DMS114 treated with DMSO at 0.1 percent for 48 hours (cell line): ENCODE results near the gene LENG9.
"Not testable (repeated sequence)": the region's sequence is repeated elsewhere in the genome, so short reads cannot be mapped to it uniquely, and the experiment has no call there.

ENCODE experiments used
- DNase-seq: peaks from one replicate; lab custom pipeline; 2025; ENCODE audit not compliant: unreplicated experiment; lab: John Stamatoyannopoulos, UW

LENG9 gene

DNA sequence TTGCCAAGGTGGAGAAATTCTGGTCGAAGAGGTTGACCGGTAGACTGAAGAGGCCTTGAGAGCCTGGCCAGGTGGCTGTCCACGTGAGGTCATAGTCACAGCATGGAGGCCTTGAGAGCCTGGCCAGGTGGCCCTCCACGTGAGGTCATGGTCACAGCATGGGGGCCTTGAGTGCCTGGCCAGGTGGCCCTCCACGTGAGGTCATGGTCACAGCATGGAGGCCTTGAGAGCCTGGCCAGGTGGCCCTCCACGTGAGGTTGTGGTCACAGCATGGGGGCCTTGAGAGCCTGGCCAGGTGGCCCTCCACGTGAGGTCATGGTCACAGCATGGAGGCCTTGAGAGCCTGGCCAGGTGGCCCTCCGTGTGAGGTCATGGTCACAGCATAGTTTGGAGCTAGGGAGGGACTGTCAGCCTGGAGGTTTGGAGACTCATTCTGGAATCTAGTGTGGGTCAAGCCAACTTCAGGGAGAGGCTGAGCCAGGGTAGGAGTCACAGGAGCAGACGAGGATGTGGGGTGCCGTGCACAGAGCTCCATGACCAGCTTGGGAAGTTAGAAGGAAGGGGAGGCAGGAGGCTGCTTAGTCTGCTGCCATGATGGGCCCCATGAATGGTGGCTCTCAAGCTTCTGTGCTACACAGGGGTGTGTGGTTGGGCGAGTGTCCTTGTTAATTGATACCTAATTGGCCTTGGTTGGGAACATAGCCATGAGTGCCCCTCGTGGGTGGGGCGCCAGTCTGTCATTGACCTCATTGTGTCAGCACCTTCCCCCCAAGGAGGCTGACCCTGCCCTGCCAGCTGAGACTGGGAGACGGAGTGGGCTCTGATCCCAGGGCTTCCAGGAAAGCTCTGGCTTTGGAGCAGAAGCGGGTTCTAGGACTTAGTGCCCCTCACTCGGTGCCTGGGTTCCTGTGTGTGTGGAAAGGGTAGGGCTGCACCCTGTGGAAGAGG, 4.0 kb downstream of the LENG9 start:
- no peak for DNase-seq

DNA sequence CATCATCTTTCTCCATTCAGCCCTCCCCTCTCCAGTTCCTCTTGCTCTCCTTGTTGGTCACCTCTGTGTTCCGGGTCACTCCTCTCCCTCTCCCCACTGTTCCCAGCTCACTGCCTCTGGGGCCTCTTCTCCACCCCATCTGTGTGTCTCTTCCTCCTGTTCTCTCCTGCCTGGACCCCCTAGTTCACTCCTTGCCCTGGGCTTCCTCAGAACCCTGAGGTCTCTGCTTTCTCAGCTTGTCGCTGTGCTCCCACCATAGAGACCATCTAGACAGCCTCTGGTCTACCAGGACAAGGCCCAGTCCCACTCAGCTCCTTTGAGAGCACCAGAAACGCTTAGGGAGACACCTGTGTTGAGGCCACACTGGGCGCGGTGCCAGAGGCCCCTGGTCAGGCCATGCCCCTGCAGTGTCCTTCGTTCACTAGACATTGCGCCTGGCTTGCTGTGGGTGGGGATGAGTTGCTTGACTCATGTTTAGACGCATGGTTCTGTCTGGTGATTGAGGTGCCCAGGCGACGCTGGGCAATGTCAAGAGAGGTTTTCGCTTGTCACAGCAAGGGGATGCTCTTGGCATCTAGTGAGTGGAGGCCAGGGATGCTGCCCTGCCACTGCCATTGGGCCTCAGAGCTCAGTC, 4.8 kb downstream of the LENG9 start:
- DNase-seq = no peak

DNA sequence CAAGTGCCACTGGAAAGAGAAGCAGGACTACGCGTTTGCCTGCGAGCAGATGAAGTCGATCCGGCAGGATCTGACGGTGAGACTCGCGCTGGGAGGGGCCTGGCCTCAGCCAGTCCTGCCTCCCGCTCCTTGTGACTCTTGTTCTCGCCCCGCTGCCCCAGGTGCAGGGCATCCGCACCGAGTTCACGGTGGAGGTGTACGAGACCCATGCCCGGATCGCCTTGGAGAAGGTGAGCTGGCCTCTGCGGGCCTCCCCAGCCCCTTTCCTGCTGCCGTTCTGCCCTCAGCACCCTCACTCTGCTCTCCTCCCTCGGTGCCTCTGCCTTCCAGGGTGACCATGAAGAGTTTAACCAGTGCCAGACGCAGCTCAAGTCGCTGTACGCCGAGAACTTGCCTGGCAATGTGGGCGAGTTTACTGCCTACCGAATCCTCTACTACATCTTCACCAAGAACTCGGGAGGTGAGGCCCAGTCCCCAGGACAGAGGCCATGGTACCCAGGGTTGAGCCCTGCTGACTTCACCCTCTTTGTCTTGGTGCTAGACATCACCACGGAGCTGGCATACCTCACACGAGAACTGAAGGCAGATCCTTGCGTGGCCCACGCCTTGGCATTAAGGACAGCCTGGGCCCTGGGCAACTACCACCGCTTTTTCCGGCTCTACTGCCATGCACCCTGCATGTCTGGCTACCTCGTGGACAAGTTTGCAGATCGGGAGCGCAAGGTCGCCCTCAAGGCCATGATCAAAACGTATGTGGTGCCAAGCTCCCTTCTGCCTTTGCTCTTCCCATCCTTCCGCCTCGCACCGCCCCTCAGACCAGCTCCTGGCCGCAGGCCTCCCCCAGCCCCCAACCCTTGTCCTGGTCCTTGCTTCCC, 5.6 kb downstream of the LENG9 start:
- DNase-seq = no peak

DNA sequence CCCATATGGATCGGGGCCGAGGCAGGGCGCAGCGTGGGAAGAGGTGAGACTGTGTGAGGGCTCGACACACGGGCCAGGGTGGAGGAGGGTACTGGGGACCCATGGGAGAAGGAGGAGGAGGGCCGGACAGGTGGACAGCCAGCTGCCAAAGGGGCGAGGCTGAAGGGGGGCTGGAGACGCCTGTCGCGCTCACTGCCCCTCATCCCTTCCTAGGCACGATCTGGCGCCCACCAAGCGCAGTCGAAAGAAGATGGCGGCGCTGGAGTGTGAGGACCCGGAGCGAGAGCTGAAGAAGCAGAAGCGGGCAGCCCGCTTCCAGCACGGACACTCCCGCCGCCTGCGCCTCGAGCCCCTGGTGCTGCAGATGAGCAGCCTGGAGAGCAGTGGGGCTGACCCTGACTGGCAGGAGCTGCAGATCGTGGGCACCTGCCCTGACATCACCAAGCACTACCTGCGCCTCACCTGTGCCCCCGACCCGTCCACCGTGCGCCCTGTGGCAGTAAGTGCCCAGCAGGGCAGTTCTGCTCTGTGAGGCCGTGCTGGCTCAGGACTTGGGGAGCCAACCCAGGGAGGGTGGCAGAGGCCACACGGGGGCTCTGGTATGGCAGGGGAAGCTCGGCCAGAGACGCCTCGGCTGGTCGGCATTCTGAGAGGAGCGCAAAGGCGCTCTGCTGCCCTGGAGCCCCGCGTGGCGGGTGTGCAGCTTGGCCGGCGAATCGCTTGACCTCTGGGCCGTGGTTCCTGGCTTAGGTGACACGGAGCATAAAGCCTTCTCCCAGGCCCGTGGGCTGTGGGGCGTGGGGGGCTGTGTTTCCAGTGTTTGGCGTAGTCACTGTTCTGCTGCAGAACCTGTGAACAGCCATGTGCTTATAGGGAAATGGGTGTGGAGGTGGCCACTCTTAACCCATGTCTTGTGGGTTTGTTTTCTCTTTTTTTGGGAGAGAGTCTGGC, 6.9 kb downstream of the LENG9 start:
- DNase-seq = no peak

DNA sequence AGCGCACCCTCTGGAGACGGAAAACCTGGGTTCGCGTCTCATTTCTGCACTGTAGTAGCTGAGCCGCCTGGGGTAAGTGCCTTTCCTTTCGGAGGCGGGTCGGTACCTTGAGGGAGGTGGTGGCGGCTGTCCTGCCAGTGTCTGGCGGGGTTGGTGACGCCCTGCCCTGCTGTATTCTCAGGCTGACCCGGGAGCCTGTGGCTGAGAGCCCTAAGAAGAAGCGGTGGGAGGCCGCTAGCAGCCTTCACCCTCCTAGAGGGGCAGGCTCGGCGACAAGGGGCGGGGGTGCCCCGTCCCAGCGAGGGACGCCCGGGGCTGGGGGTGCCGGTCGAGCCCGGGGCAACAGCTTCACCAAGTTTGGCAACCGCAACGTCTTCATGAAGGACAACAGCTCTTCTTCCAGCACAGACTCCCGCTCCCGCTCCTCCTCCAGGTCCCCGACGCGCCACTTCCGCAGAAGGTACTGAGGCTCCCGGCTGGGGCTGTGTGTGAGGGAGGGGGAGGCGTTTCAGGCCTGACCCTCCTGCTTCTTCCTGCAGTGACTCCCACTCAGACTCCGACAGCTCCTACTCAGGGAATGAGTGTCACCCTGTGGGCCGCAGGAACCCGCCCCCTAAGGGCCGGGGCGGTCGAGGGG, 7.7 kb downstream of the LENG9 start:
- DNase-seq = no peak

DNA sequence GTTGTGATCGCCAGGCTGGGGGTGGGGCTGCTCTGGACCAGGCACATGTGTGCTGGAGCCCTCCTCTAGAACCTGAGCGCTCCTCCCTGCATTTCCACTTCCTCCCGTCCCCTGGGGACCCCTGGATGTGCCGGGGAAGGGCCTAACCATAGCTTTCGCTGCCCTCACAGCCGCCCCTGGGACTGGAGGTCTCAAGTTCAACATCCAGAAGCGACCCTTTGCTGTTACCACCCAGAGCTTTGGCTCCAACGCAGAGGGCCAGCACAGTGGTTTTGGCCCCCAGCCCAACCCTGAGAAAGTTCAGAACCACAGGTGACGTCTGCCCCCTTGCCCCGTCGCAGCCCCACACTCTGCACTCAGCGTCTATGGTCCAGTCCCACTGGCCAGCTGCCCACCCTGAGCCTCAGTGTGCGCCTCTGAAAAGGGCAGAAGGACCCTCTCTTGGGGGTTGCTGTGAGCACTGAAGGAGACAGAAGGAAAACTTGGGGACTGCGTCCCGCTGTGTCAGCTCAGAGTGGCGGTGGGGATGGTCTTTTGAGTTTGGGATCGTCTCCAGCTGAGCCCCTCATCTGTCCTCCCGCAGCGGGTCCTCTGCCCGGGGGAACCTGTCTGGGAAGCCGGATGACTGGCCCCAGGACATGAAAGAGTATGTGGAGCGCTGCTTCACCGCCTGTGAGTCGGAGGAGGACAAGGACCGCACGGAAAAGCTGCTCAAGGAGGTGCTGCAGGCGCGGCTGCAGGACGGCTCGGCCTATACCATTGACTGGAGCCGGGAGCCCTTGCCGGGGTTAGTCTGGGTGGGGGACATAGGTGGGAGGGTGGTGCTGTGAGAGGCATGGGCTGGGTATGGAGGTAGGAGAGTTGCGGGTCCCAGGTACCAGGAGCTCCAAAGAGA, 8.6 kb downstream of the LENG9 start:
- DNase-seq = no peak

DNA sequence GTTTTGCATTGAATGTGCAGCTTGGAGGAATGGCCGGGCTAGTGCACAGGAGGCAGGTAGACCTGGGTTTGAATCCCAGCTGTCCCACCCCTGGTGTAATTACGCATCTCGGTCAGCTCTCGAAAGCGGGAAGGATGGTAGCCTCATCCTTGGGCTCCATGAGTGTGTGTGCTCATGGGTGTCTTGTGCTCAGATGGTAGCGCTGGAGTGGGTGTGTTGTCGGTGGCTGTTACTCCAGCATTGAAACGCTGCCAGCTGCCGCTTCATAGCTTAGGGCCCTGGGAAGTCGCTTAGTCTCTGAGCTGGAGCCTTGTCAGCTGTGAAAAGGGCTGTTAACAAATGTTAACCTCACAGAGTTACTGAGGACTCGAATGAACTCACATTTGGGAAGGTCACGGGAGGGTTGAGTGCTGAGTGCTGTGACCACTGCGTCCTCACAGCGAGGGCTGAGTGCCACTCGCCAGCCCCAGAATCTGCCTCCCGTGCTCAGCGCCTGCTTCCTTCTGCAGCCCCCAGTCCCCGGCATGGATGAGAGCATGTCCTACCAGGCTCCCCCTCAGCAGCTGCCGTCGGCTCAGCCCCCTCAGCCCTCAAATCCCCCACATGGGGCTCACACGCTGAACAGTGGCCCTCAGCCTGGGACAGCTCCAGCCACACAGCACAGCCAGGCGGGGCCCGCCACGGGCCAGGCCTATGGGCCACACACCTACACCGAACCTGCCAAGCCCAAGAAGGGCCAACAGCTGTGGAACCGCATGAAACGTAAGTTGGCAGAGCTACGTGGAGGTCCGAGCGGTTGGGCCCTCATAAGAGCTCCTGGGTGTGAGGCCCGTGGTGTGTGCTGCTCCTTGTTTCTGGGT, 9.4 kb downstream of the LENG9 start:
- DNase-seq = no peak

DNA sequence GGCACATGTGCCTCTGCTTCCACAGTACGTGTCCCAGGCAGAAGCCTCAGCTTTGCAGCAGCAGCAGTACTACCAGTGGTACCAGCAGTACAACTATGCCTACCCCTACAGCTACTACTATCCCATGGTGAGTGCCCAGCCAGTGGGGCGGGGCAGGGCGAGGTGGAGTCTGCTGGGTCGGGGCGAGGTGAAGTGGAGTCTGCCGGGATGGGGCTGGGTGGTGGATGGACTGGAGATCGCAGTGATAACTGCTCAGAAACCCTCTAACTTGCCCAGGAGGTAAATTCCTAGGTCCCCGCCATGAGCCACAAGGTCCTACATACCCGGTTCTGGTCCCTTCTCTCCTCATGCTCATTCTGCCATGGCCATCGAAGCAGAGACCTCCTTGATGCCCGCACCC, 11.0 kb downstream of the LENG9 start:
- DNase-seq = no peak

DNA sequence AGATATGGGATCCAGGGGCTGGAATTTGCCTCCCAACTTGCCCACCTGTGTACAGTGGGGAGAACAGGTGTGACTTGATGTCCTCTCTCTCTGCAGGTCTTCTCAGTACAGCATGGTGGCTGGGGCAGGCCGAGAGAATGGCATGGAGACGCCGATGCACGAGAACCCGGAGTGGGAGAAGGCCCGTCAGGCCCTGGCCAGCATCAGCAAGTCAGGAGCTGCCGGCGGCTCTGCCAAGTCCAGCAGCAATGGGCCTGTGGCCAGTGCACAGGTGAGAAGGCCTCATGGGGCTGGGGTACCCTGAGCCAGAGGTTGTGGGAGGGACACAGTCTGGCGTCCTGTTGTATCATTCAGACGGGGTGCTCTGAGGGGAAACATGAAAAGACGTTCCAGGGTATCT, 11.6 kb downstream of the LENG9 start:
- no peak for DNase-seq

DNA sequence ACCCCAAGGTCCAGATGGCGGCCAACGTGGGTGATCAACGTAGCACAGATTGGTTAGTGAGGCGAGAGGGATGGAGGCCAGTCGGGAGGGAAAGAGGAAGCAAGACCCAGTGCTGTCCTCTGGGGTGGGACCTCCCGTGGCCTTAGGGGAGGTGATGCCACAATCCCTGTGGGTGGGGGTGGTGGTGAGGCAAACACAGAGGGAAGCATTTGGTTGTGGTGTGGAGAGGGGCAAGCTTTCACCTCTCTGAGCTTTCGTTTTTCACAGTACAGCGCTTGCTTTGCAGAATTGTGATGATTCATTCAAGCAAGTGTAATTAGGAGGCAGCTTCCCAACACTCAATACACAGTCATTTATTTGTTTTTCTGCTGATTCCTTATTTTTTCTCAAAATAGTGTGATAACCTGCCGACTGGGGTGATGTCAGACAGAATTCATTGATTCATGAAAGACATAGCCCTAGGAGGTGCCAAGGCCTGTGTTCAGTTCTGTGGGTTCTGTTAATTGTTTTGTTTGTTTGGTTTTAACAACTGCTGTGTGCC, 12.2 kb downstream of the LENG9 start:
- DNase-seq = no peak

DNA sequence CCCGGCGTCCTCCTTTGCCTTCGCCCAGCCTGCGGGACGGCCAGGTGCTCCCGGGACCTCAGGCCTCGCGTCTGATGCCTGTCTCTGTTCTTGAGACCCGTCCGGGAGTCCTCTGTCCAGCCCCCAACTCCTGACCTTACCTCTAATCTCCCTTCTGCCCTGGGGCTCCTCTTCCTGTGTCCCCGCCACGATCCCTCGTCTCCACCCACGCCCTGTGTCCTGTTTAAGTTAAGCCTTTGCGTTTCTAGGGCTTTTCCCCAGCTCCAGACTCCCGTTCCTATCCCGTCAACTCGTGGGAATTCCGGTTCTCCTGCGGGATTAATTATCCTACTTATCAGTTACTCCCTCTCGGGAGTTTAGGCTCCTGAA, 13.9 kb downstream of the LENG9 start:
- no peak for DNase-seq

DNA sequence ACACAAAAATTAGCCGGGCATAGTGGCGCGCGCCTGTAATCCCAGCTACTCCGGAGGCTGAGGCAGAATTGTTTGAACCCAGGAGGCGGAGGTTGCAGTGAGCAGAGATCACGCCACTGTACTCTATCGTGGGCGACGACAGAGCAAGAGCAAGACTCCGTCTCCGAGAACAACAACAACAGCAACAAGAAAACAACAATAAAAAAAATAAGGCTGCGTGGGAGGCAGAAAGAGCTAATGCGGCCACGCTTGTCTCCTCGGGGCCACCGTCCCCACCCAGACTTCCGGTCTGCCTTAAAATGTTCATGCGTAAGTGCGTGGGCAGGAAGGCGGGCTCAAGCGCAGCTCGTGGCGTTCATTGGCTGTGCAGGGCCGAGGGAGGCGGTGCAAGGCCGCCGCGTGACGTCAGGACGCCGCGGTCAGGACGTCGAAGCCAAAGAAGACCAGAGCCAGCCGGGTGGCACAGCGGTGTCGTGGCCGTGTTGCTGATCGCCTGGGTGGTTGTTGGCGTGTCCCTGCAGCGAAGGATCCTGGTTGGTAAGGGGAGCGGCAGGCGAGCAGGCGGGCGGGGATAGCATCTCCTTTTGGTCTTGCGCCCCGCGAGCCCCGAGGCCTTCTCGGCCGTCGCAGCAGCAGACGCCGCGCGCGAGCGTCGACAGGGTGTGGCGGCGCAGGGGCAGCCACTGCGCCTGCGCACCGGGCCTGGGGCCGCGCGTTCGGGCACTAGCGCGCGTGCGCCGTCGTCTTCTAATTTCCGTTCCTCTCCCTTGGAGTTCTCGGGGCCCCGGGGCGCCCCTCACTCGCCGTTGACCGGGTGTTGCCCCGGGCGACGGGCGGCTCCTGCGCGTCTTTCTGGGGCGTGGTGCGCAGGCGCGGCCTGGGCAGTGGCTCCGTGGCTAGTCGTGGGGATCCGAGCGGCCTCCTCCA, 14.5 kb downstream of the LENG9 start, which contains the start of gene LENG8:
Gene LENG8, plus strand, starts transcription at position 426 of the 927 bp plus-strand sequence. CDS start 2,146 bp downstream, outside the sequence.
- DNase-seq = peak; percentile 94

DNA sequence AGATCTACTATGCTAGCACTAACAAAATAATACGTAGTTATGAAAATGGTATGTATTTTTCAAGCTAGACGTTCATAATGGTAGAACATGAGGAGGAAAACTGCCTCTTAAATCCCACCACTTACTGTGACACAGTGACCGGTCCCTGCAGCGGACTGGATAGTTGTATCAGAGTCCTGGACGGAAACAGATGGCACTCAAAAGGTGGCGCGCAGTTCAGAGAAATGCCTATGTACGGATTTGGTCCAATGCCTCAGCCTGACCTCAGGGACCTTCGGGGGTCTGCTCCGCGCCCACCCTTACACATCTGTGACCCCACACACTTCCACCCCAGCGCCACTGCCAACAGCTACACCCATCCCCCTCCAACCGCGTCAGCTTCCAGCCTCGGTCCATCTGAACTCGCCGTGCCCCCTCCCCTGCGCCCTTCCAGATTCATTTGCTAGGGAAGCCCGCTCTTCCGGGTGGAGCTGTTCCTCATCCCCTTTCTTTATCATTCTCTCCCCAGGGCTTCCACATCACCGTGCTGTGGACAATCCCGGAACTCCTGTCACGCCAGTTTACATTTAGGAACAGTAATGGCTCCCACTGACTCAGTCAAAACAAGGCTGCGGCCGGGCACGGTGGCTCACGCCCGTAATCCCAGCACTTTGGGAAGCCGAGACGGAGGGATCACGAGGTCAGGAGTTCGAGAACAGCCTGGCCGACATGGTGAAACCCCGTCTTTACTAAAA, 15.4 kb downstream of the LENG9 start:
- DNase-seq = peak; percentile 62

DNA sequence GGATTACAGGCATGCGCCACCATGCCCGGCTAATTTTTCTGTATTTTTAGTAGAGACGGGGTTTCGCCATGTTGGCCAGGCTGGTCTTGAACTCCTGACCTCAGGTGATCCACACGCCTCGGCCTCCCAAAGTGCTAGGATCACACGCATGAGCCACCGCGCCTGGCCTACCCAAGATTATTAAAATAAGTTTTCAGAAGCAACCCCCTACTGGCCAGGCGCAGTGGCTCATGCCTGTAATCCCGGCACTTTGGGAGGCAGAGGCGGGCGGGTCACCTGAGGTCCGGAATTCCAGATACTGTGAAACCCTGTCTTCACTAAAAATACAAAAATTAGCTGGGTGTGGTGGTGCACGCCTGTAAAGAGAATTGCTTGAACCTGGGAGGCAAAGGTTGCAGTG, 17.2 kb downstream of the LENG9 start:
- DNase-seq = not testable (repeated sequence)

DNA sequence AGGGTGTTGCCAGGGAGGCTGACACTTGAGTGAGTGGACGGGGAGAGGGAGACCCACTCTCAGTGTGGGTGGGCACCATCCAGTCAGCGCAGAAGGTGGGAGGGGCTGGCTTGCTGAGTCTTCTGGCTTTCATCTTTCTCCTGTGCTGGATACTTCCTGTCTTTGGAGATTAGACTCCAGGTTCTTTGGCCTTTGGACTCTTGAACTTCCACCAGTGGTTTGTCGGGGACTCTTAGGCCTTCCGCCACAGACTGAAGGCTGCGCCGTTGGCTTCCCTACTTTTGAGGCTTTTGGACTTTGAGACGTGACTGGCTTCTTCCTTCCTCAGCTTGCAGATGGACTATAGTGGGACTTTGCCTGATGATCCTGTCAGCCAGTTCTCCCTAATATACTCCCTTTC, 18.8 kb downstream of the LENG9 start:
- no peak for DNase-seq

DNA sequence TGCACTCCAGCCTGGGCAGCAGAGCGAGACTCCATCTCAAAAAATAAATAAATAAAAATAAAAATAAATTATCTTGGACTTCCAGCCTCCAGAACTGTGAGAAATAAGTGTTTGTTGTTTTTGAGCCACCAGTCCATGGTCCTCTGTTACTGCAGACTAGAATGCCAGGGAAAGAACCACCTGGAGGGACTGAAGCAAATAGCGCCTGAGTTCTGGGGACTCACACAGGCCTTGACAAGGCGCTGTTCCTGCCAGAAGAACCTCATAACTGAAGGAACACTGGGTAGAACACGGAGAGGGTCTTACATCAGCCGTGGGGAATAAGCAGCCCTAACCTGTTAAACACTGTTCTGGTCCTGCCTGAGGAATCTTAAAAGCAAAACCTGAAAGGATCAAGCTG, 22.9 kb downstream of the LENG9 start:
- no peak for DNase-seq
